IMR-90 (cell line): Measurements from ENCODE around the gene ALOX12B. TPM values are rescaled to one million over a fixed set of nuclear protein-coding genes. Genes with fewer than 3 reads are reported as not detected.

Experiments used
- ATAC-seq: fragments of 200-7000 bp; cut with Tn5 transposase; 2 replicates; pipeline ENCODE4 v1.9.1; 2020; ENCODE audit warnings: low read depth, mild to moderate bottlenecking, moderate library complexity
- BruUV-seq: library from RNA; stranded (reverse); fragments of 400-500 nt; replicated peaks from 2 replicates; lab custom pipeline; 2021; lab: Mats Ljungman, UMichigan
- CTCF ChIA-PET: fragments of 300-600 bp; formaldehyde crosslinking; extraction: SDS; loops from one replicate; lab custom pipeline; 2021; ENCODE audit warnings: antibody characterized with exemption; lab: Yijun Ruan, JAX
- POLR2A ChIA-PET: fragments of 300-600 bp; sonication (Branson Sonifier 250); formaldehyde crosslinking; loops from one replicate; lab custom pipeline; 2022; ENCODE audit warnings: antibody characterized with exemption; ENCODE audit not compliant: unreplicated experiment; lab: Charles Lee
- DNase-seq: peaks from one replicate; pipeline ENCODE4 v3.0.0; 2013
- H2AFZ ChIP-seq: replicated peaks from 2 replicates; pipeline ENCODE3; 2013; ENCODE audit warnings: low read length, mild to moderate bottlenecking; ENCODE audit not compliant: poor library complexity
- H2AK5ac ChIP-seq: 2 replicates; pipeline ENCODE4 v1.6.1; 2013; ENCODE audit warnings: low read depth, low read length, inconsistent platforms
- H2AK9ac ChIP-seq: replicated peaks from 2 replicates; pipeline ENCODE3; 2013; ENCODE audit warnings: mild to moderate bottlenecking, low read depth, low read length, moderate library complexity; ENCODE audit not compliant: poor library complexity
- H2BK120ac ChIP-seq: 2 replicates; pipeline ENCODE4 v1.6.1; 2013; ENCODE audit warnings: low read depth, low read length, inconsistent platforms
- H2BK15ac ChIP-seq: 3 replicates; pipeline ENCODE4 v1.6.1; 2013; ENCODE audit warnings: low read depth, low read length, inconsistent platforms
- H2BK20ac ChIP-seq: 2 replicates; pipeline ENCODE4 v1.6.1; 2013; ENCODE audit warnings: low read depth, mild to moderate bottlenecking, inconsistent platforms, low read length, moderate library complexity
- H2BK5ac ChIP-seq: 2 replicates; pipeline ENCODE4 v1.6.1; 2013; ENCODE audit warnings: mild to moderate bottlenecking, low read depth, low read length, inconsistent platforms; ENCODE audit not compliant: poor library complexity, severe bottlenecking
- H3K14ac ChIP-seq: replicated peaks from 2 replicates; pipeline ENCODE4 v1.6.1; 2013; ENCODE audit warnings: low read depth, low read length, inconsistent platforms
- H3K18ac ChIP-seq: 2 replicates; pipeline ENCODE4 v1.6.1; 2013; ENCODE audit warnings: low read depth, low read length, control low read depth
- H3K23ac ChIP-seq: 2 replicates; pipeline ENCODE4 v1.6.1; 2013; ENCODE audit warnings: low read depth, low read length, inconsistent platforms
- H3K27ac ChIP-seq: 2 replicates; pipeline ENCODE4 v1.5.1; 2013; ENCODE audit warnings: mild to moderate bottlenecking, control low read depth, low read length; ENCODE audit not compliant: insufficient read depth
- H3K27me3 ChIP-seq: 2 replicates; pipeline ENCODE4 v1.6.1; 2013; ENCODE audit warnings: low read length; ENCODE audit not compliant: control insufficient read depth, insufficient read depth
- H3K36me3 ChIP-seq: 2 replicates; pipeline ENCODE4 v1.6.1; 2013; ENCODE audit warnings: low read length, mixed read lengths; ENCODE audit not compliant: control insufficient read depth, insufficient read depth
- H3K4ac ChIP-seq: 2 replicates; pipeline ENCODE4 v1.6.1; 2013; ENCODE audit warnings: low read depth, low read length, inconsistent platforms
- H3K4me1 ChIP-seq: 2 replicates; pipeline ENCODE4 v1.6.1; 2013; ENCODE audit warnings: low read length, mixed read lengths; ENCODE audit not compliant: control insufficient read depth, insufficient read depth
- H3K4me2 ChIP-seq: 2 replicates; pipeline ENCODE4 v1.6.1; 2013; ENCODE audit warnings: low read depth, mild to moderate bottlenecking, control low read depth, low read length, moderate library complexity
- H3K4me3 ChIP-seq: 2 replicates; pipeline ENCODE4 v1.5.1; 2013; ENCODE audit warnings: low read depth, mild to moderate bottlenecking, control low read depth, low read length, moderate library complexity; ENCODE audit not compliant: insufficient read depth
- H3K56ac ChIP-seq: 2 replicates; pipeline ENCODE4 v1.6.1; 2013; ENCODE audit warnings: low read length, inconsistent platforms; ENCODE audit not compliant: insufficient read depth; ENCODE audit errors: extremely low read depth
- H3K79me1 ChIP-seq, 2 experiments: 2 replicates each; pipeline ENCODE4 v1.6.1; 2013; ENCODE audit warnings: low read length in 2 of 2, inconsistent platforms in 1 of 2, low read depth in 1 of 2
- H3K9ac ChIP-seq: 2 replicates; pipeline ENCODE4 v1.6.1; 2013; ENCODE audit warnings: low read depth, low read length, control low read depth
- H3K9me1 ChIP-seq: 2 replicates; pipeline ENCODE4 v1.6.1; 2013; ENCODE audit warnings: low read length, inconsistent platforms; ENCODE audit not compliant: insufficient read depth
- H3K9me3 ChIP-seq: 2 replicates; pipeline ENCODE4 v1.6.1; 2013; ENCODE audit warnings: low read length; ENCODE audit not compliant: control insufficient read depth, insufficient read depth
- H4K20me1 ChIP-seq: 2 replicates; pipeline ENCODE4 v1.6.1; 2013; ENCODE audit warnings: low read length, inconsistent platforms; ENCODE audit not compliant: insufficient read depth
- H4K5ac ChIP-seq: 2 replicates; pipeline ENCODE4 v1.6.1; 2013; ENCODE audit warnings: mild to moderate bottlenecking, low read depth, low read length, control low read depth
- H4K8ac ChIP-seq, 2 experiments: 2 replicates each; pipeline ENCODE4 v1.6.1; 2013; ENCODE audit warnings: low read depth in 2 of 2, low read length in 2 of 2, control low read depth in 1 of 2, inconsistent platforms in 1 of 2
- H4K91ac ChIP-seq: 2 replicates; pipeline ENCODE4 v1.6.1; 2013; ENCODE audit warnings: low read depth, low read length, inconsistent platforms; ENCODE audit not compliant: insufficient read depth
- BHLHE40 ChIP-seq: fragments of 150-350 bp; IDR thresholded peaks from 2 replicates; pipeline ENCODE4 v1.6.1; 2016; ENCODE audit warnings: mild to moderate bottlenecking, low read depth, low read length
- SMC3 ChIP-seq: fragments of 150-350 bp; IDR thresholded peaks from 2 replicates; pipeline ENCODE4 v1.6.1; 2016; ENCODE audit warnings: low read depth, mild to moderate bottlenecking, antibody characterized with exemption, low read length, moderate library complexity
- WGBS, 2 experiments: methylation state at CpG; one replicate each; pipeline versions ENCODE4 v1.1.5 to v1.1.7; 2013; ENCODE audit warnings: missing lambda C conversion rate in 2 of 2; ENCODE audit not compliant: insufficient read length in 1 of 2; ENCODE audit errors: extremely low coverage in 2 of 2; 5-methylcytosine and 5-hydroxymethylcytosine counted together
- dilution Hi-C: fragments of 300-500 bp; cut with HindIII; formaldehyde crosslinking; loops from one replicate; pipeline ENCODE4 v1.14.3; 2018; ENCODE audit warnings: low sequenced_read_pairs; ENCODE audit not compliant: unreplicated experiment
- in situ Hi-C: fragments of 300-500 bp; cut with MboI; formaldehyde crosslinking; loops from 3 replicates; pipeline ENCODE4 v1.14.3; 2019; ENCODE audit warnings: low sequenced_read_pairs, inconsistent platforms, mixed read lengths
- intact Hi-C: fragments of 100-400 bp; cut with micrococcal nuclease; formaldehyde crosslinking; loops from 2 replicates; pipeline ENCODE4 v1.10.0; 2022
- polyA plus RNA-seq, 3 experiments: library from polyadenylated mRNA; depleted of rRNA; stranded (reverse); fragments of >200 nt; gene quantifications; 2 replicates each; pipeline ENCODE4 v1.2.3, GENCODE V29; 2012; ENCODE audit warnings: low replicate concordance in 1 of 3
- total RNA-seq: library from RNA; depleted of rRNA; stranded (reverse); fragments of >200 nt; gene quantifications from 2 replicates; pipeline ENCODE4 v1.2.3, GENCODE V29; 2012
- TF ChIP-seq, protein P1 (sequence below): fragments of 150-350 bp; IDR thresholded peaks from 2 replicates; pipeline ENCODE4 v1.6.1; 2017; ENCODE audit warnings: mild to moderate bottlenecking, antibody characterized with exemption, low read length, low read depth

ALOX12B gene
- total and polyA plus RNA-seq, 2 of the 4 experiments (the other 2 are of a cell fraction) = not detected

DNA sequence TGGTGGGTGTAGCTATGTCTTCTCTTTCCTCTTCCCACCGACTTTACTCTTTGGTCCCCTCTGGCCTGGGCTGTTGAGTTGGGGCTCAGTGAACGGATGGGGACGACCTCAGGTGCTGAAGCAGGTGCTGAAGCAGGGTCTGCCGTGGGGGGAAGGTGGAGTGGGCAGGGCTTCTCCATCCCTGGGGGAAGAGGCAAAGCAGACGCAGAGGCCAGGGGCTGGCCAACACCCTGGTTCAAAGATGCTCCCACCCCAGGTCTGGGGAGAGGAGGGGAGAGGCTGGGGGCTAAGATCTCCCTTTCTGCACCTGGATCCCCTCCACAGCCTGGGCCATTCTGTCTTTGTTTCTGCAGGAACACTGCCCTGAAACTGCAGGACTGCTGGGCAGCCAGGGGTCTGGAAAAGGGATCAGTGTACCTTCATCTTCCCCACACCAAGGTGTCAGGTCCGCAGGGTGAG lies 22.9 kb downstream of the ALOX12B start:
- no peaks in the 10 kb centered on the region for H3K9me1 ChIP-seq
- H3K4me1 ChIP-seq = no peaks in the 10 kb centered on the region
- no peaks in the 10 kb centered on the region for H3K79me1 ChIP-seq
- intact Hi-C loops (loop anchor here (5.0 to 10.0 kb wide), 2 partner anchors 158 to 720 kb away; no protein-coding TSS in a partner anchor), dilution Hi-C loops (no loop called here), in situ Hi-C loops (no loop called here)
- no peak for ATAC-seq
- BruUV-seq = no TSS peak
- no peaks in the 10 kb centered on the region for H3K9me3 ChIP-seq
- TF ChIP-seq SMC3 = no peak
- no peak for TF ChIP-seq BHLHE40
- TF ChIP-seq, protein P1, sequence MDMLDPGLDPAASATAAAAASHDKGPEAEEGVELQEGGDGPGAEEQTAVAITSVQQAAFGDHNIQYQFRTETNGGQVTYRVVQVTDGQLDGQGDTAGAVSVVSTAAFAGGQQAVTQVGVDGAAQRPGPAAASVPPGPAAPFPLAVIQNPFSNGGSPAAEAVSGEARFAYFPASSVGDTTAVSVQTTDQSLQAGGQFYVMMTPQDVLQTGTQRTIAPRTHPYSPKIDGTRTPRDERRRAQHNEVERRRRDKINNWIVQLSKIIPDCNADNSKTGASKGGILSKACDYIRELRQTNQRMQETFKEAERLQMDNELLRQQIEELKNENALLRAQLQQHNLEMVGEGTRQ = no peak
- no peak overlapping the region for H3K4me3 ChIP-seq
- no peaks in the 10 kb centered on the region for H3K36me3 ChIP-seq
- no peak overlapping the region for H4K5ac ChIP-seq
- no peak overlapping the region for H2BK20ac ChIP-seq
- H2AK5ac ChIP-seq = no peak overlapping the region
- H4K20me1 ChIP-seq = peaks cover 5% of the 10 kb centered on the region; the same call in 1 of the 2 replicates
- no peak overlapping the region for H2AFZ ChIP-seq
- H3K18ac ChIP-seq = no peak overlapping the region
- no peak overlapping the region for H3K4me2 ChIP-seq
- H2BK120ac ChIP-seq = no peak overlapping the region
- WGBS, 2 experiments = no CpG with 5 or more reads among the region's 6 CpGs
- H4K91ac ChIP-seq = no peak overlapping the region
- no peak for DNase-seq
- no peak overlapping the region for H3K4ac ChIP-seq
- POLR2A ChIA-PET = no interaction called here
- no peak overlapping the region for H2BK15ac ChIP-seq
- no peak overlapping the region for H2AK9ac ChIP-seq
- no peak overlapping the region for H3K56ac ChIP-seq
- no peak overlapping the region for H2BK5ac ChIP-seq
- H3K14ac ChIP-seq = no peak overlapping the region
- no peak overlapping the region for H3K9ac ChIP-seq
- no peak overlapping the region for H3K27ac ChIP-seq
- no peak overlapping the region for H4K8ac ChIP-seq
- CTCF ChIA-PET = no interaction called here
- no peak overlapping the region for H3K23ac ChIP-seq
- H3K27me3 ChIP-seq = peaks cover 80% of the 10 kb centered on the region
